HG03135 (cell line): ENCODE data around the gene ADGRA1.

ENCODE experiments used
- ATAC-seq: cut with Tn5 transposase; IDR thresholded peaks from one replicate; pipeline ENCODE4 v1.9.1; 2021; ENCODE audit warnings: mild to moderate bottlenecking, moderate library complexity; ENCODE audit not compliant: unreplicated experiment

The ADGRA1 gene

GRCh38 chr10:133055470-133055869 is 32.3 kb upstream of the ADGRA1 start:
- no peak for ATAC-seq

- ATAC-seq = no peak
Measured at GRCh38 chr10:133056001-133056400, 31.7 kb upstream of the ADGRA1 start.

- no peak for ATAC-seq
Measured at GRCh38 chr10:133056651-133057178, 31.0 kb upstream of the ADGRA1 start.

- ATAC-seq = no peak
Measured at GRCh38 chr10:133058331-133059092, 29.2 kb upstream of the ADGRA1 start.

GRCh38 chr10:133059093-133059470 is 28.6 kb upstream of the ADGRA1 start:
- ATAC-seq = no peak

GRCh38 chr10:133059571-133059970 is 28.2 kb upstream of the ADGRA1 start:
- no peak for ATAC-seq

GRCh38 chr10:133060022-133060421 is 27.7 kb upstream of the ADGRA1 start:
- ATAC-seq = no peak

GRCh38 chr10:133060466-133060865 is 27.3 kb upstream of the ADGRA1 start:
- ATAC-seq = no peak

- ATAC-seq = no peak
Measured at GRCh38 chr10:133060881-133061280, 26.8 kb upstream of the ADGRA1 start.

- no peak for ATAC-seq
Measured at GRCh38 chr10:133061296-133062038, 26.3 kb upstream of the ADGRA1 start.

GRCh38 chr10:133062085-133062484 is 25.6 kb upstream of the ADGRA1 start:
- ATAC-seq = no peak

GRCh38 chr10:133062635-133063034 is 25.1 kb upstream of the ADGRA1 start:
- ATAC-seq = no peak

GRCh38 chr10:133067149-133068105 is 20.3 kb upstream of the ADGRA1 start:
- ATAC-seq = no peak

GRCh38 chr10:133068111-133069032 is 19.4 kb upstream of the ADGRA1 start:
- ATAC-seq = no peak

GRCh38 chr10:133069033-133069525 is 18.6 kb upstream of the ADGRA1 start:
- ATAC-seq = no peak

GRCh38 chr10:133070405-133070804 is 17.3 kb upstream of the ADGRA1 start:
- ATAC-seq = no peak

- no peak for ATAC-seq
Measured at GRCh38 chr10:133070810-133071209, 16.9 kb upstream of the ADGRA1 start.

GRCh38 chr10:133071733-133072132 is 16.0 kb upstream of the ADGRA1 start:
- ATAC-seq = no peak

GRCh38 chr10:133072196-133072595 is 15.5 kb upstream of the ADGRA1 start:
- ATAC-seq = no peak
